HEK293 (cell line): Measurements from ENCODE around the gene CCDC69.

ENCODE experiments used
- CTCF ChIA-PET: fragments of 350-600 bp; formaldehyde crosslinking; extraction: SDS; loops from one replicate; lab custom pipeline; 2021; ENCODE audit warnings: antibody characterized with exemption; lab: Yijun Ruan, JAX
- POLR2A ChIA-PET: fragments of 300-600 bp; formaldehyde crosslinking; extraction: SDS; loops from one replicate; lab custom pipeline; 2020; ENCODE audit warnings: antibody characterized with exemption, inconsistent platforms; lab: Yijun Ruan, JAX
- H3K27ac ChIP-seq: fragments of 200-500 bp; sonication (Bioruptor generic); 2 replicates; pipeline ENCODE4 v1.5.1; 2014; ENCODE audit warnings: low read depth, low read length, control low read depth, inconsistent platforms; ENCODE audit errors: extremely low read depth
- H3K36me3 ChIP-seq, 2 experiments: fragments of 200-500 bp in 1 of 2; sonication (Bioruptor generic) in 1 of 2; 1 replicate in 1 of 2; 2 replicates in 1 of 2; pipeline ENCODE4 v1.5.1; 2014 to 2017; ENCODE audit warnings: inconsistent platforms in 2 of 2, low read length in 2 of 2; ENCODE audit not compliant: control insufficient read depth in 2 of 2, insufficient read depth in 1 of 2
- H3K4me1 ChIP-seq: fragments of 200-500 bp; sonication (Bioruptor generic); 2 replicates; pipeline ENCODE4 v1.5.1; 2014; ENCODE audit warnings: mild to moderate bottlenecking, low read length, inconsistent platforms; ENCODE audit not compliant: control insufficient read depth, insufficient read depth
- H3K4me3 ChIP-seq: 2 replicates; pipeline ENCODE4 v1.5.1; 2011; ENCODE audit warnings: low read depth, mild to moderate bottlenecking, control low read depth, low read length, moderate library complexity
- H3K9me3 ChIP-seq: fragments of 200-500 bp; sonication (Bioruptor generic); 2 replicates; pipeline ENCODE4 v1.5.1; 2014; ENCODE audit warnings: low read depth, low read length, inconsistent platforms; ENCODE audit not compliant: control insufficient read depth, insufficient read depth
- SCRT1 ChIP-seq: fragments of 450-650 bp; formaldehyde crosslinking; IDR thresholded peaks from 2 replicates; pipeline ENCODE4 v1.5.1; 2016; ENCODE audit warnings: missing biosample characterization, missing genetic modification characterization, borderline replicate concordance
- ZNF169 ChIP-seq: fragments of 450-650 bp; formaldehyde crosslinking; IDR thresholded peaks from 2 replicates; pipeline ENCODE4 v1.5.1; 2016; ENCODE audit warnings: missing biosample characterization, missing genetic modification characterization
- ZNF2 ChIP-seq: fragments of 450-650 bp; formaldehyde crosslinking; IDR thresholded peaks from 2 replicates; pipeline ENCODE4 v1.5.1; 2016; ENCODE audit warnings: missing biosample characterization, missing genetic modification characterization
- ZNF404 ChIP-seq: fragments of 450-650 bp; formaldehyde crosslinking; IDR thresholded peaks from 2 replicates; pipeline ENCODE4 v1.5.1; 2017; ENCODE audit warnings: missing biosample characterization, missing genetic modification characterization
- TF ChIP-seq, protein P1 (sequence below): fragments of 450-650 bp; formaldehyde crosslinking; IDR thresholded peaks from 2 replicates; pipeline ENCODE4 v1.5.1; 2016; ENCODE audit warnings: missing biosample characterization, missing genetic modification characterization
- TF ChIP-seq, protein P2 (sequence below): fragments of 450-650 bp; formaldehyde crosslinking; IDR thresholded peaks from 2 replicates; pipeline ENCODE4 v1.5.1; 2017; ENCODE audit warnings: missing biosample characterization, missing genetic modification characterization
- TF ChIP-seq, protein P3 (sequence below): sonication (generic); formaldehyde crosslinking; IDR thresholded peaks from 2 replicates; pipeline ENCODE4 v1.8.1; 2022; ENCODE audit warnings: mild to moderate bottlenecking, moderate library complexity, missing genetic modification reagents
- TF ChIP-seq, protein P4 (sequence below): fragments of 450-650 bp; formaldehyde crosslinking; IDR thresholded peaks from 2 replicates; pipeline ENCODE4 v1.5.1; 2016; ENCODE audit warnings: missing biosample characterization, missing genetic modification characterization, low read depth
- TF ChIP-seq, protein P5 (sequence below): fragments of 450-650 bp; formaldehyde crosslinking; IDR thresholded peaks from 2 replicates; pipeline ENCODE4 v1.5.1; 2016; ENCODE audit warnings: missing biosample characterization, missing genetic modification characterization
- TF ChIP-seq, protein P6 (sequence below): fragments of 450-650 bp; formaldehyde crosslinking; conservative IDR thresholded peaks from 2 replicates; pipeline ENCODE4 v1.5.1; 2016; ENCODE audit warnings: low read depth, missing biosample characterization, missing genetic modification characterization
- TF ChIP-seq, protein P7 (sequence below): fragments of 450-650 bp; formaldehyde crosslinking; IDR thresholded peaks from 2 replicates; pipeline ENCODE4 v1.5.1; 2016; ENCODE audit warnings: missing biosample characterization, missing genetic modification characterization

Gene CCDC69

DNA sequence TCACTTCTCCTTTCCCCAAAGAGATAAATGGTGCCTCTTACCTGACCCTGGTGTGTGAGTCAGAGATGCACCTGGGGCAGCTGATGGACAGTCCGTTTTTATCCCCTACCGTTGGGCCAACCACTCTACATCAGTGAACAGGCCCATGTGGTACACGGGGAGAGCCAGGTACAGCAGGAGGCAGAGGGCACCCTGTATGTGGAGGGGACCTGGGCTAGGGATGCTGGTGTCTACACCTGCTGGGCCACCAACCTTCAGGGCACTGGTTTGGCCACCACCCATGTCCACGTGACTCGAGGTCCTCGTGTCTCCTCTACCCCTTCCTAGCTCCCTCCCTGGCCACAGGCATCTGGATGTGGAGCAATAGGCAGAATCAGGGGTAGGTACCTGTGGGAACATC is 43.6 kb downstream of the CCDC69 start:
- Histone ChIP-seq H3K4me1 (no peaks in the 10 kb centered on the region), H3K4me3 (no peak overlapping the region), H3K9me3 (no peaks in the 10 kb centered on the region), H3K27ac (no peak overlapping the region), H3K36me3 (peaks cover 0 to 3% of the 10 kb centered on the region in 2 experiments; a peak in 1 of 3 replicates)
- ChIA-PET POLR2A (no interaction called here), CTCF (no interaction called here)
- no peak for TF ChIP-seq SCRT1 (tag by site-specific recombination)
- TF ChIP-seq, protein P1, sequence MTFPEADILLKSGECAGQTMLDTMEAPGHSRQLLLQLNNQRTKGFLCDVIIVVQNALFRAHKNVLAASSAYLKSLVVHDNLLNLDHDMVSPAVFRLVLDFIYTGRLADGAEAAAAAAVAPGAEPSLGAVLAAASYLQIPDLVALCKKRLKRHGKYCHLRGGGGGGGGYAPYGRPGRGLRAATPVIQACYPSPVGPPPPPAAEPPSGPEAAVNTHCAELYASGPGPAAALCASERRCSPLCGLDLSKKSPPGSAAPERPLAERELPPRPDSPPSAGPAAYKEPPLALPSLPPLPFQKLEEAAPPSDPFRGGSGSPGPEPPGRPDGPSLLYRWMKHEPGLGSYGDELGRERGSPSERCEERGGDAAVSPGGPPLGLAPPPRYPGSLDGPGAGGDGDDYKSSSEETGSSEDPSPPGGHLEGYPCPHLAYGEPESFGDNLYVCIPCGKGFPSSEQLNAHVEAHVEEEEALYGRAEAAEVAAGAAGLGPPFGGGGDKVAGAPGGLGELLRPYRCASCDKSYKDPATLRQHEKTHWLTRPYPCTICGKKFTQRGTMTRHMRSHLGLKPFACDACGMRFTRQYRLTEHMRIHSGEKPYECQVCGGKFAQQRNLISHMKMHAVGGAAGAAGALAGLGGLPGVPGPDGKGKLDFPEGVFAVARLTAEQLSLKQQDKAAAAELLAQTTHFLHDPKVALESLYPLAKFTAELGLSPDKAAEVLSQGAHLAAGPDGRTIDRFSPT: no peak
- TF ChIP-seq, protein P2, sequence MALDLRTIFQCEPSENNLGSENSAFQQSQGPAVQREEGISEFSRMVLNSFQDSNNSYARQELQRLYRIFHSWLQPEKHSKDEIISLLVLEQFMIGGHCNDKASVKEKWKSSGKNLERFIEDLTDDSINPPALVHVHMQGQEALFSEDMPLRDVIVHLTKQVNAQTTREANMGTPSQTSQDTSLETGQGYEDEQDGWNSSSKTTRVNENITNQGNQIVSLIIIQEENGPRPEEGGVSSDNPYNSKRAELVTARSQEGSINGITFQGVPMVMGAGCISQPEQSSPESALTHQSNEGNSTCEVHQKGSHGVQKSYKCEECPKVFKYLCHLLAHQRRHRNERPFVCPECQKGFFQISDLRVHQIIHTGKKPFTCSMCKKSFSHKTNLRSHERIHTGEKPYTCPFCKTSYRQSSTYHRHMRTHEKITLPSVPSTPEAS (tag by site-specific recombination): no peak
- no peak for TF ChIP-seq ZNF2 (tag by site-specific recombination)
- TF ChIP-seq, protein P3, sequence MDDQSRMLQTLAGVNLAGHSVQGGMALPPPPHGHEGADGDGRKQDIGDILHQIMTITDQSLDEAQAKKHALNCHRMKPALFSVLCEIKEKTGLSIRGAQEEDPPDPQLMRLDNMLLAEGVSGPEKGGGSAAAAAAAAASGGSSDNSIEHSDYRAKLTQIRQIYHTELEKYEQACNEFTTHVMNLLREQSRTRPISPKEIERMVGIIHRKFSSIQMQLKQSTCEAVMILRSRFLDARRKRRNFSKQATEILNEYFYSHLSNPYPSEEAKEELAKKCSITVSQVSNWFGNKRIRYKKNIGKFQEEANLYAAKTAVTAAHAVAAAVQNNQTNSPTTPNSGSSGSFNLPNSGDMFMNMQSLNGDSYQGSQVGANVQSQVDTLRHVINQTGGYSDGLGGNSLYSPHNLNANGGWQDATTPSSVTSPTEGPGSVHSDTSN (CRISPR knock-in tag): no peak
- TF ChIP-seq, protein P4, sequence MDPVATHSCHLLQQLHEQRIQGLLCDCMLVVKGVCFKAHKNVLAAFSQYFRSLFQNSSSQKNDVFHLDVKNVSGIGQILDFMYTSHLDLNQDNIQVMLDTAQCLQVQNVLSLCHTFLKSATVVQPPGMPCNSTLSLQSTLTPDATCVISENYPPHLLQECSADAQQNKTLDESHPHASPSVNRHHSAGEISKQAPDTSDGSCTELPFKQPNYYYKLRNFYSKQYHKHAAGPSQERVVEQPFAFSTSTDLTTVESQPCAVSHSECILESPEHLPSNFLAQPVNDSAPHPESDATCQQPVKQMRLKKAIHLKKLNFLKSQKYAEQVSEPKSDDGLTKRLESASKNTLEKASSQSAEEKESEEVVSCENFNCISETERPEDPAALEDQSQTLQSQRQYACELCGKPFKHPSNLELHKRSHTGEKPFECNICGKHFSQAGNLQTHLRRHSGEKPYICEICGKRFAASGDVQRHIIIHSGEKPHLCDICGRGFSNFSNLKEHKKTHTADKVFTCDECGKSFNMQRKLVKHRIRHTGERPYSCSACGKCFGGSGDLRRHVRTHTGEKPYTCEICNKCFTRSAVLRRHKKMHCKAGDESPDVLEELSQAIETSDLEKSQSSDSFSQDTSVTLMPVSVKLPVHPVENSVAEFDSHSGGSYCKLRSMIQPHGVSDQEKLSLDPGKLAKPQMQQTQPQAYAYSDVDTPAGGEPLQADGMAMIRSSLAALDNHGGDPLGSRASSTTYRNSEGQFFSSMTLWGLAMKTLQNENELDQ: no peak
- TF ChIP-seq, protein P5, sequence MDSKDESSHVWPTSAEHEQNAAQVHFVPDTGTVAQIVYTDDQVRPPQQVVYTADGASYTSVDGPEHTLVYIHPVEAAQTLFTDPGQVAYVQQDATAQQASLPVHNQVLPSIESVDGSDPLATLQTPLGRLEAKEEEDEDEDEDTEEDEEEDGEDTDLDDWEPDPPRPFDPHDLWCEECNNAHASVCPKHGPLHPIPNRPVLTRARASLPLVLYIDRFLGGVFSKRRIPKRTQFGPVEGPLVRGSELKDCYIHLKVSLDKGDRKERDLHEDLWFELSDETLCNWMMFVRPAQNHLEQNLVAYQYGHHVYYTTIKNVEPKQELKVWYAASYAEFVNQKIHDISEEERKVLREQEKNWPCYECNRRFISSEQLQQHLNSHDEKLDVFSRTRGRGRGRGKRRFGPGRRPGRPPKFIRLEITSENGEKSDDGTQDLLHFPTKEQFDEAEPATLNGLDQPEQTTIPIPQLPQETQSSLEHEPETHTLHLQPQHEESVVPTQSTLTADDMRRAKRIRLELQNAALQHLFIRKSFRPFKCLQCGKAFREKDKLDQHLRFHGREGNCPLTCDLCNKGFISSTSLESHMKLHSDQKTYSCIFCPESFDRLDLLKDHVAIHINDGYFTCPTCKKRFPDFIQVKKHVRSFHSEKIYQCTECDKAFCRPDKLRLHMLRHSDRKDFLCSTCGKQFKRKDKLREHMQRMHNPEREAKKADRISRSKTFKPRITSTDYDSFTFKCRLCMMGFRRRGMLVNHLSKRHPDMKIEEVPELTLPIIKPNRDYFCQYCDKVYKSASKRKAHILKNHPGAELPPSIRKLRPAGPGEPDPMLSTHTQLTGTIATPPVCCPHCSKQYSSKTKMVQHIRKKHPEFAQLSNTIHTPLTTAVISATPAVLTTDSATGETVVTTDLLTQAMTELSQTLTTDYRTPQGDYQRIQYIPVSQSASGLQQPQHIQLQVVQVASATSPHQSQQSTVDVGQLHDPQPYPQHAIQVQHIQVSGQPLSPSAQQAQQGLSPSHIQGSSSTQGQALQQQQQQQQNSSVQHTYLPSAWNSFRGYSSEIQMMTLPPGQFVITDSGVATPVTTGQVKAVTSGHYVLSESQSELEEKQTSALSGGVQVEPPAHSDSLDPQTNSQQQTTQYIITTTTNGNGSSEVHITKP (tag by site-specific recombination): no peak
- no peak for TF ChIP-seq ZNF404 (tag by site-specific recombination)
- TF ChIP-seq, protein P6, sequence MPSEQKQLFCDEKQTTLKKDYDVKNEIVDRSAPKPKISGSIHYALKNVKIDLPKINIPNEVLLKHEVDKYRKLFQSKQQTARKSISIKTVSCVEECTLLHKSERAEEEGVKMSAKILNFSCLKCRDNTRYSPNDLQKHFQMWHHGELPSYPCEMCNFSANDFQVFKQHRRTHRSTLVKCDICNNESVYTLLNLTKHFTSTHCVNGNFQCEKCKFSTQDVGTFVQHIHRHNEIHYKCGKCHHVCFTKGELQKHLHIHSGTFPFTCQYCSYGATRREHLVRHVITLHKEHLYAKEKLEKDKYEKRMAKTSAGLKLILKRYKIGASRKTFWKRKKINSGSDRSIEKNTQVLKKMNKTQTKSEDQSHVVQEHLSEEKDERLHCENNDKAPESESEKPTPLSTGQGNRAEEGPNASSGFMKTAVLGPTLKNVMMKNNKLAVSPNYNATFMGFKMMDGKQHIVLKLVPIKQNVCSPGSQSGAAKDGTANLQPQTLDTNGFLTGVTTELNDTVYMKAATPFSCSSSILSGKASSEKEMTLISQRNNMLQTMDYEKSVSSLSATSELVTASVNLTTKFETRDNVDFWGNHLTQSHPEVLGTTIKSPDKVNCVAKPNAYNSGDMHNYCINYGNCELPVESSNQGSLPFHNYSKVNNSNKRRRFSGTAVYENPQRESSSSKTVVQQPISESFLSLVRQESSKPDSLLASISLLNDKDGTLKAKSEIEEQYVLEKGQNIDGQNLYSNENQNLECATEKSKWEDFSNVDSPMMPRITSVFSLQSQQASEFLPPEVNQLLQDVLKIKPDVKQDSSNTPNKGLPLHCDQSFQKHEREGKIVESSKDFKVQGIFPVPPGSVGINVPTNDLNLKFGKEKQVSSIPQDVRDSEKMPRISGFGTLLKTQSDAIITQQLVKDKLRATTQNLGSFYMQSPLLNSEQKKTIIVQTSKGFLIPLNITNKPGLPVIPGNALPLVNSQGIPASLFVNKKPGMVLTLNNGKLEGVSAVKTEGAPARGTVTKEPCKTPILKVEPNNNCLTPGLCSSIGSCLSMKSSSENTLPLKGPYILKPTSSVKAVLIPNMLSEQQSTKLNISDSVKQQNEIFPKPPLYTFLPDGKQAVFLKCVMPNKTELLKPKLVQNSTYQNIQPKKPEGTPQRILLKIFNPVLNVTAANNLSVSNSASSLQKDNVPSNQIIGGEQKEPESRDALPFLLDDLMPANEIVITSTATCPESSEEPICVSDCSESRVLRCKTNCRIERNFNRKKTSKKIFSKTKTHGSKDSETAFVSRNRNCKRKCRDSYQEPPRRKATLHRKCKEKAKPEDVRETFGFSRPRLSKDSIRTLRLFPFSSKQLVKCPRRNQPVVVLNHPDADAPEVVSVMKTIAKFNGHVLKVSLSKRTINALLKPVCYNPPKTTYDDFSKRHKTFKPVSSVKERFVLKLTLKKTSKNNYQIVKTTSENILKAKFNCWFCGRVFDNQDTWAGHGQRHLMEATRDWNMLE (tag by site-specific recombination): no peak
- TF ChIP-seq, protein P7, sequence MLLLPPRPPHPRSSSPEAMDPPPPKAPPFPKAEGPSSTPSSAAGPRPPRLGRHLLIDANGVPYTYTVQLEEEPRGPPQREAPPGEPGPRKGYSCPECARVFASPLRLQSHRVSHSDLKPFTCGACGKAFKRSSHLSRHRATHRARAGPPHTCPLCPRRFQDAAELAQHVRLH (tag by site-specific recombination): no peak
- TF ChIP-seq ZNF169 (tag by site-specific recombination): no peak
